ENCODE data around the gene LMO7.

Gene LMO7

DNA sequence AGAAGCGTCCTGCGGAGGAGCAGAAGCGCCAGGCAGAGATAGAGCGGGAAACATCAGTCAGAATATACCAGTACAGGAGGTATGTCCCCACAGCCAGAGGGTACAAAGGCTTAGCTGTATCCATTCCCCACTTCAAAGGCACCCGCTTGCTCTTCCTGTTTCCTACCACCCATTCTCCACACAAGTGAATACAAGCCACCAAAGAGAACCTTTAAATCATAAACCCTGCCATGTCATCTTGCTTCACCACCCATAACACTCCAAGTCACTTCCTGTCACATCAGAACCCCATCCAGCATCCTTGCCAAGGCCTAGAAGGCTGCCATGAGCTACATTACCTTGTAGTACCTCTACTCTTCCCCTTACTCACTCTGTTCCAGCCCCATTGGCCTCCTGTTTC lies 205.8 kb downstream of the LMO7 start:
- Histone ChIP-seq H3K27me3 (ENCODE audit: control insufficient read depth, insufficient read depth, low read length) (no peaks in the 10 kb centered on the region), H3K4me1 (ENCODE audit: control insufficient read depth, insufficient read depth, low read length) (peaks cover 1% of the 10 kb centered on the region), H3K9me3 (ENCODE audit: control insufficient read depth, low read length) (no peaks in the 10 kb centered on the region), H3K9ac (ENCODE audit: low read length) (no peak overlapping the region), H3K36me3 (ENCODE audit: control insufficient read depth, insufficient read depth, low read length) (peaks cover 13% of the 10 kb centered on the region), H3K4me3 (ENCODE audit: low read length) (no peak overlapping the region)

DNA sequence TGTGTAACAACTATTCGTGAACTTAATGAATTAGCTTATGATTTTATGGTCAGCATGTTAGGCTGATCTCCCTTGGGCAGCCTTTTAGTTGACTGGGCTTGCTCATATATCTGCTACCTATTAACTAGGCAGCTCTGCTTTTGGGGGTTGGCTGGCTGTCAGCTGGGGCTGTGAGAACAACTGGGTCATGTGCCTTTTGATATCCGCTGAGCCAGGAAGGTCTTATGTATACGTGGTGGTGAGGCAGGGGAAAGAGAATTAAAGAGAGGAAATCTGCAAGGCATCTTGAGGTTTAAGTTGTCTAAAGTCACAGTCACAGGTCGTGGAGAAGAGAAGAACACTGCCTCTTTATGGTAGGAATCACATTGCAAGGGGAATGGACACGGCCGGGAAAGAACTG lies 206.9 kb downstream of the LMO7 start:
- no peaks in the 10 kb centered on the region for H3K27me3 ChIP-seq (ENCODE audit: control insufficient read depth, insufficient read depth, low read length)
- no peaks in the 10 kb centered on the region for H3K9me3 ChIP-seq (ENCODE audit: control insufficient read depth, low read length)
- H3K36me3 ChIP-seq (ENCODE audit: control insufficient read depth, insufficient read depth, low read length): peaks cover 13% of the 10 kb centered on the region
- no peaks in the 10 kb centered on the region for H3K4me1 ChIP-seq (ENCODE audit: control insufficient read depth, insufficient read depth, low read length)
- no peak overlapping the region for H3K4me3 ChIP-seq (ENCODE audit: low read length)
- H3K9ac ChIP-seq (ENCODE audit: low read length): no peak overlapping the region

DNA sequence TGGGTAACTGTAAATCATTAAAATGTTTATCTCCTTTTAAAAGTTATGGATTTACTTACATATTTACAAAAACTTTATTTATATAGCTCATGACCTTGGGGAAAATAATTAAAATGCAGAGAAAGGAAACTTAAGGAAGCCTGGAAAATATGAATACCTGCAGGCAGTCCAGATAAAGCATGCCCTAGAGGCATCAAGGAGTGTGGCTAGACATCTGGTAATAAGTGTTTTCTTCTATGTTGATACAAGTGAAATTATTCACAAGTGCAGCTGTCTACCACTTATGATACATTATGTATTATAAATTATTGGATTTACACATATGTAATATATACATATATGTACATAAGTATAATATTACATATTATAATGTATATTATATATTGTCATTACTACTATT lies 207.9 kb downstream of the LMO7 start:
- H3K9me3 ChIP-seq (ENCODE audit: control insufficient read depth, low read length): no peaks in the 10 kb centered on the region
- H3K4me1 ChIP-seq (ENCODE audit: control insufficient read depth, insufficient read depth, low read length): no peaks in the 10 kb centered on the region
- H3K27me3 ChIP-seq (ENCODE audit: control insufficient read depth, insufficient read depth, low read length): no peaks in the 10 kb centered on the region
- H3K9ac ChIP-seq (ENCODE audit: low read length): no peak overlapping the region
- H3K4me3 ChIP-seq (ENCODE audit: low read length): no peak overlapping the region
- H3K36me3 ChIP-seq (ENCODE audit: control insufficient read depth, insufficient read depth, low read length): peaks cover 16% of the 10 kb centered on the region

DNA sequence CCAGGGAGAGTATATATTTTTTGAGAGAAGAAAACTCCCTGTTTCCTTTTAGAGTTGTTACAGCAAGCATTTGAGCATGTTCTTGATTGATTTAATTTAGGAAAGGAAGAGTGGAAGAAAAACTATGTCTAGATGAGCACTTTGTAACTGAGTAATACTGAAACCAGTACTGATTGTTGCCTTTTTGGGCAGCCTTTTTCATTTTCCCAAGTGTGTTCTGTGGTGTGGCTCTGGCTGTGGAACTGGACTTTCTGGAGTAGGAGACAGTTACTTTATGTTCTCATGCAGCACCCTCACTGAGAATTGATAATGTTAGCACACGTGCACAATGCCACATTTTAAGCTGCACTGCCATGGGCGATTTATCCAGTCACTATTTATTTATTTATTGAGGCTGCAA lies 211.5 kb downstream of the LMO7 start:
- Histone ChIP-seq H3K4me1 (ENCODE audit: control insufficient read depth, insufficient read depth, low read length) (no peaks in the 10 kb centered on the region), H3K9ac (ENCODE audit: low read length) (no peak overlapping the region), H3K4me3 (ENCODE audit: low read length) (no peak overlapping the region), H3K27me3 (ENCODE audit: control insufficient read depth, insufficient read depth, low read length) (no peaks in the 10 kb centered on the region), H3K36me3 (ENCODE audit: control insufficient read depth, insufficient read depth, low read length) (peaks cover 3% of the 10 kb centered on the region), H3K9me3 (ENCODE audit: control insufficient read depth, low read length) (no peaks in the 10 kb centered on the region)

DNA sequence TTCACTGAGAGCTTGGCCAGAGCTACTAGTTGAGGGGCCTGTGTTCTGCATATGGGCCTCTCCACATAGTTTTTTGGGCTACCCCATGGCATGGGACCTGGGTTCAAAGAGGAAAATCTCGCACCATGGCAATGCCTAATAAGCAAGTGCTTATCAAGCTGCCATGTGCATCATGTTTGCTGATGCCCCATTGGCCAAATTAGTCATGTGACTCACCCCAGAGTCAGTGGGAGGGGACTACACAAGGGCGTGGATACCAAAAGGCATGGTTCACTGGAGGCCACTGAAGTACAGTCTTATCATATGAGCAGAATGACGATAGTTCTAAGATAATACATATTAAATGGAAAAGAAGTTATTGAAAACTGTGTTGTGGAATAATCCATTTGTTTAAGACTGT lies 214.8 kb downstream of the LMO7 start:
- peaks cover 3% of the 10 kb centered on the region for H3K36me3 ChIP-seq (ENCODE audit: control insufficient read depth, insufficient read depth, low read length)
- H3K4me1 ChIP-seq (ENCODE audit: control insufficient read depth, insufficient read depth, low read length): no peaks in the 10 kb centered on the region
- no peak overlapping the region for H3K9ac ChIP-seq (ENCODE audit: low read length)
- no peaks in the 10 kb centered on the region for H3K27me3 ChIP-seq (ENCODE audit: control insufficient read depth, insufficient read depth, low read length)
- no peak overlapping the region for H3K4me3 ChIP-seq (ENCODE audit: low read length)
- no peaks in the 10 kb centered on the region for H3K9me3 ChIP-seq (ENCODE audit: control insufficient read depth, low read length)

DNA sequence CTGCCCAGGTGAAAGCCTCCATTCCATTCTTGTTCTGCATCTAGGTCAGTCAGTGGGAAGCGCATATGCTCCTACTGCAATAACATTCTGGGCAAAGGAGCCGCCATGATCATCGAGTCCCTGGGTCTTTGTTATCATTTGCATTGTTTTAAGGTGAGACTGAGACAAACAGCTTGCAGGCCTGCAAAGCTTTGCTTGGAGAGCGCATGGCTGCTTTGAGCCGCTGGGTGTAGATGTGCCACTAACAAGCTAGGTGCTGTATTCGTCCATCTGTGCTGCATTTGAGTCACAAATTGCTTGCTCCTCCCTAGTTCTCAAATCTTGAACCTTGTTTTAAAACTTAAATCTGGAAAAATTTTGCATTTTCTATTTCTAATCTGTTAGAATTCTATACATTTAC lies 219.1 kb downstream of the LMO7 start:
- Histone ChIP-seq H3K27me3 (ENCODE audit: control insufficient read depth, insufficient read depth, low read length) (no peaks in the 10 kb centered on the region), H3K9ac (ENCODE audit: low read length) (no peak overlapping the region), H3K4me3 (ENCODE audit: low read length) (no peak overlapping the region), H3K4me1 (ENCODE audit: control insufficient read depth, insufficient read depth, low read length) (no peaks in the 10 kb centered on the region), H3K9me3 (ENCODE audit: control insufficient read depth, low read length) (no peaks in the 10 kb centered on the region), H3K36me3 (ENCODE audit: control insufficient read depth, insufficient read depth, low read length) (no peaks in the 10 kb centered on the region)

DNA sequence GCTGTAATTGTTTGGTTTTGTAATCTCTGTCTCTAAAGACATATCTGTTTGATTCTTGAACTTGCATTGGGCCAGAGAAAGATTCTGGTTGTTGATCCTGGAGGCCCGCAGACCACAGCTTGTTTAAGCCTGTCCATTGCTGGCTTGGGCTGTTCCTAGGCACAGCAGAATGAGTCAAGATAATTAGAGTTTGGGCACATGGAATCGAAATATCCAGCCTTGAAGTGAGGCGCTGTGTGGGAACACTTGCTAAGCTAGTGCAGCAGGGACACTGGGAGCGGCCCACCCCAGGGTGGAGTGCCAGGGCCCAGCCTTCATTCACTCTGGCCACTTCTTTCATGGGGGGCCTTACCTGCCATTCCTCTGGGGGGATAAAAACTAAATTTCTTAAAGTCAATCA lies 219.7 kb downstream of the LMO7 start:
- H3K9me3 ChIP-seq (ENCODE audit: control insufficient read depth, low read length): no peaks in the 10 kb centered on the region
- no peak overlapping the region for H3K9ac ChIP-seq (ENCODE audit: low read length)
- H3K27me3 ChIP-seq (ENCODE audit: control insufficient read depth, insufficient read depth, low read length): no peaks in the 10 kb centered on the region
- H3K4me3 ChIP-seq (ENCODE audit: low read length): no peak overlapping the region
- H3K4me1 ChIP-seq (ENCODE audit: control insufficient read depth, insufficient read depth, low read length): no peaks in the 10 kb centered on the region
- no peaks in the 10 kb centered on the region for H3K36me3 ChIP-seq (ENCODE audit: control insufficient read depth, insufficient read depth, low read length)

DNA sequence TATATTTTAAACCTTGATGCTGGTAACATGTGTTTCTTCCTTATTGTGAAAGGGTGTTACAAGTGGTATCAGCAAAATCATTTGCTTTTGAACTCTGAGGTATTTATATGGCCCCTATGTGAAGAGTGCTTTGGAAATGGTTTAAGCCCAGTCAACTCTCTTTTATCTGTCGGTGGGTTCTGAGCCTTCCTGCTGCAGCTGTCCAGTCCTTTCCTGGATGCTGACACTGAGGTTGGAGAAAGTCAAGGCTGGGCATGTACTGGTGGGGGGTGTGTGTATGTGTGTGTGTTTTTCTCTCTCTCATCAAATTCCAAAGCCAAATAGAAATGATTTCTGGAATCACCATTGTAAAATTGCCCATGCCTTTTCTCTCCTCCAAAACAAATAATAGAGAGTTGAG lies 221.2 kb downstream of the LMO7 start:
- Histone ChIP-seq H3K4me3 (ENCODE audit: low read length) (no peak overlapping the region), H3K36me3 (ENCODE audit: control insufficient read depth, insufficient read depth, low read length) (no peaks in the 10 kb centered on the region), H3K4me1 (ENCODE audit: control insufficient read depth, insufficient read depth, low read length) (no peaks in the 10 kb centered on the region), H3K27me3 (ENCODE audit: control insufficient read depth, insufficient read depth, low read length) (no peaks in the 10 kb centered on the region), H3K9ac (ENCODE audit: low read length) (no peak overlapping the region), H3K9me3 (ENCODE audit: control insufficient read depth, low read length) (no peaks in the 10 kb centered on the region)

DNA sequence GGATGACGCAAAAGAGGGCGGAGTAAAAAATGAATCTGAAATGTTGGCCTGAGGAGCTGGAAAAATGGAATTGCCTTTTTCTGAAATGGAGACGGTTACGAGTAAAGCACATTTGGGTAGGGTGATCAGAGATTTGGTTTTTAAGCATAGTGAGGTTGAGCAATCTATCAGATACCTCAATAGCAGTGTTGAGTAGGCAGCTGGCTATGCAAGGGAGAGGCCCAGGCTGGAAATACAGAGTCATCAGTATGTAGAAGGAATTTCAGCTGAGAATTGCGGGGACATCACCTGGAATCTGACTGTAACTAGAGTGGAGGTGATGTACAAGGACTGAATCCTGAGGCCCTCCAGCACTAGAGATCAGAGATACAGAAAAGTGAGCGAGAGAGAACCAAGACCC lies 224.8 kb downstream of the LMO7 start:
- Histone ChIP-seq H3K4me1 (ENCODE audit: control insufficient read depth, insufficient read depth, low read length) (no peaks in the 10 kb centered on the region), H3K4me3 (ENCODE audit: low read length) (no peak overlapping the region), H3K9ac (ENCODE audit: low read length) (no peak overlapping the region), H3K27me3 (ENCODE audit: control insufficient read depth, insufficient read depth, low read length) (no peaks in the 10 kb centered on the region), H3K36me3 (ENCODE audit: control insufficient read depth, insufficient read depth, low read length) (no peaks in the 10 kb centered on the region), H3K9me3 (ENCODE audit: control insufficient read depth, low read length) (no peaks in the 10 kb centered on the region)

DNA sequence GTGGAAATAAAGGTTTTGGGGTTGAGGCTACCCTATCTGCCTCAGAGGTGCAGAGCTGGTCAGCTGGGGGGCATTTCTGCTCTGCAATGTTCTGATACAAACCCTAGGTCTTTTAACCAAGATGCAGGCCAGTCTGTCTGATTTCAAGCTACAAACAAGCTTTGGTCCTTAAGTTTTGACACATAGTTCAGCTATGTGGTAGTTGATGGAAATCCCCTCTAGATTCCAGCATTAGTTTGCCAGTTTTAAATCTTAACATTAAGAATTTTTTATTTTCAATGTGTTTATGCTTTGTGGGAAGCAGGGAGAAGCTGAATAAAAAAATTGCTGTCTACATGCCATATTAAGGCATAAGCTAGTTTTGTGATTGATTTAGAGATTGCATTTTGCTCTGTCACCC lies 225.7 kb downstream of the LMO7 start:
- H3K4me1 ChIP-seq (ENCODE audit: control insufficient read depth, insufficient read depth, low read length): no peaks in the 10 kb centered on the region
- H3K36me3 ChIP-seq (ENCODE audit: control insufficient read depth, insufficient read depth, low read length): no peaks in the 10 kb centered on the region
- no peak overlapping the region for H3K9ac ChIP-seq (ENCODE audit: low read length)
- no peak overlapping the region for H3K4me3 ChIP-seq (ENCODE audit: low read length)
- no peaks in the 10 kb centered on the region for H3K9me3 ChIP-seq (ENCODE audit: control insufficient read depth, low read length)
- H3K27me3 ChIP-seq (ENCODE audit: control insufficient read depth, insufficient read depth, low read length): no peaks in the 10 kb centered on the region

DNA sequence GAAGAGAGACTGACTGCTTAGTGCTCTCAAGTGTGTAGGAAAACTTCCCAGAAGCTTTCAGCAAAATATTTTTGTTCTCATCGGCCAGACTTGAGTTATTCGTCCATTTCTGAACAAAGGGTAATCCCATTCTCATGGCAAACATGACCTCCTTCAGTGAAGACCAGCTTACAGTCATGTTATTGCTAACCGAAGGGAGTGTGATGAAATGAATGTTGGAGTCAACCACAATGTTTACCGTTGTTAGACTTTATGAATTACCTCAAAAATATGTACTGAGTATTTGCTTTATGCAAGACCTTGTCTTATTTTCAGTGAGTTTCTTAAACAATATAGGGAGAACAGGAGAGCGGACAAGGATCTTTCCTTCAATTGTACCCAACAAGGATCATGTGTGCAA lies 228.6 kb downstream of the LMO7 start:
- no peak overlapping the region for H3K9ac ChIP-seq (ENCODE audit: low read length)
- H3K9me3 ChIP-seq (ENCODE audit: control insufficient read depth, low read length): no peaks in the 10 kb centered on the region
- no peak overlapping the region for H3K4me3 ChIP-seq (ENCODE audit: low read length)
- H3K36me3 ChIP-seq (ENCODE audit: control insufficient read depth, insufficient read depth, low read length): no peaks in the 10 kb centered on the region
- H3K4me1 ChIP-seq (ENCODE audit: control insufficient read depth, insufficient read depth, low read length): no peaks in the 10 kb centered on the region
- no peaks in the 10 kb centered on the region for H3K27me3 ChIP-seq (ENCODE audit: control insufficient read depth, insufficient read depth, low read length)

DNA sequence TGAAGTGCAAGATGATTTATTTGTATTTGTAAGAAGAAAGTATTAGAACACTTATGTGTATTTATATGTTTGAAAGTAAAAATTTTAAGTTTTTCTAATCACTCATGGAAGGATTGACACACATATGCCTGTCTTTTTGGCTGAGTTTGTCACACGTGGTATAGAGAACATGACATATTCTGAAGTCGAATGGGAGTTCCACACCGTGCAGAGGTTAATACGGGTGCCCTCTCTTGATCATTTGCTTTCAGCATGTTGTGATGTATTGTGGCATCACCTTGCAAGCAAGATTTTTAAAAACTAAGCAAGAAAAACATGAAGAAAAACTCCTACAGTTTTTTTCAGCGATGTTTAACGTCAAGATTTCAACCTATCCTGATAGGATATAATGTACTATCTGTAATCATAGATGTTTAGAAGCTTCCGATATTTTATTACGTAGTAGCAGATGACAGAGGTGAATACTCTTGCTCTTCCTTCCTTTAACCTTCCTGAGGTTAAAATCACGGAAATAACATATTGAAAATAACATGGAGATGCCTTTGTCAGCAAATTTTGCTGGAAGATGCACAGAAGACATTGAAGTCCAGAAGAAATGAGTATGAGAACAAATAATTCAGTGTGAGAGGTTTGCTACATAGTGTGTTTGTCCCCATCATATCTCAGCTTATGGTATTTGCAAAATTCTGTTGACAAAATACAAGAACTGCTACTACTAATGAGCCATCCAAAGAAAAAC lies 231.4 kb downstream of the LMO7 start:
- Histone ChIP-seq H3K36me3 (ENCODE audit: control insufficient read depth, insufficient read depth, low read length) (no peaks in the 10 kb centered on the region), H3K27me3 (ENCODE audit: control insufficient read depth, insufficient read depth, low read length) (no peaks in the 10 kb centered on the region), H3K4me3 (ENCODE audit: low read length) (no peak overlapping the region), H3K9me3 (ENCODE audit: control insufficient read depth, low read length) (no peaks in the 10 kb centered on the region), H3K9ac (ENCODE audit: low read length) (no peak overlapping the region), H3K4me1 (ENCODE audit: control insufficient read depth, insufficient read depth, low read length) (peaks cover 5% of the 10 kb centered on the region)

DNA sequence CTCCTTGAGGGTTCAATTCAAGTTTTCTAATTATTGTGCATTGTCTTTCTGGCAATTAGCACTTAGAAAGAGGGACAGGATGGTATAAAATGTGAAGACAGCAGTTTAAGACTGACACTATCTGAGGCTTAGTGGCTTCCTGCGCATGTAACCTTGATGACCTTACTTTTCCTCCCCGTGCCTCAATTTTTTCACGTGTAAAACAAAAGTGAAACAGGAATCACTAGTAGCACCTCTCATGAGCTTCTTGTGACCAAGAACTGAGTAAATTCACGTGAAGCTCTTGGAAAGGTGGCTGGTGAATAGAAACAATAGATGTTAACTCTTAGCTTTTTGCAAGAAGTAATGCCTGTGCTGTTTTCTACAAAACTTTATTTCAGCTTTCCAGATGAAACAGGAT lies 233.9 kb downstream of the LMO7 start:
- no peaks in the 10 kb centered on the region for H3K27me3 ChIP-seq (ENCODE audit: control insufficient read depth, insufficient read depth, low read length)
- H3K4me3 ChIP-seq (ENCODE audit: low read length): no peak overlapping the region
- no peaks in the 10 kb centered on the region for H3K9me3 ChIP-seq (ENCODE audit: control insufficient read depth, low read length)
- H3K9ac ChIP-seq (ENCODE audit: low read length): no peak overlapping the region
- peaks cover 5% of the 10 kb centered on the region for H3K4me1 ChIP-seq (ENCODE audit: control insufficient read depth, insufficient read depth, low read length)
- no peaks in the 10 kb centered on the region for H3K36me3 ChIP-seq (ENCODE audit: control insufficient read depth, insufficient read depth, low read length)

Data from mucosa of stomach (tissue), 1 donor.